Transverse colon (tissue), 4 donors: ENCODE results near the gene PRKCH. TPM values are rescaled to one million over a fixed set of nuclear protein-coding genes. Genes with fewer than 3 reads are reported as not detected.
A peak's percentile ranks its signal among the peaks of the same experiment; 100 is the strongest.

ENCODE experiments used
- DNase-seq: peaks from one replicate; pipeline ENCODE4 v3.0.0-alpha.2; 2019
- H3K27ac ChIP-seq, 4 donors: fragments of 200-600 bp; sonication (generic); 2 replicates each; pipeline ENCODE4 v1.5.1; 2016 to 2018; ENCODE audit warnings: inconsistent platforms in 4 of 4
- H3K27me3 ChIP-seq: fragments of 200-600 bp; sonication (generic); 2 replicates; pipeline ENCODE4 v1.5.1; 2017; ENCODE audit warnings: inconsistent platforms
- H3K36me3 ChIP-seq, 4 donors: fragments of 200-600 bp; sonication (generic); 2 replicates each; pipeline ENCODE4 v1.5.1; 2017 to 2019; ENCODE audit warnings: inconsistent platforms in 4 of 4
- H3K4me1 ChIP-seq, 4 donors: fragments of 200-600 bp; sonication (generic); 2 replicates each; pipeline ENCODE4 v1.5.1; 2017 to 2020; ENCODE audit warnings: inconsistent platforms in 4 of 4
- H3K4me3 ChIP-seq, 4 donors: fragments of 200-600 bp; sonication (generic); 1 replicate in 1 of 4; 2 replicates in 3 of 4; pipeline versions ENCODE4 v1.5.1 to v1.6.1; 2017 to 2019; ENCODE audit warnings: inconsistent platforms in 4 of 4
- H3K9me3 ChIP-seq, 2 donors: fragments of 200-600 bp; sonication (generic); 2 replicates each; pipeline ENCODE4 v1.5.1; 2017 to 2019; ENCODE audit warnings: inconsistent platforms in 2 of 2
- CTCF ChIP-seq, 5 experiments: fragments of 200-600 bp in 3 of 5; fragments of 450-650 bp in 2 of 5; sonication (generic) in 3 of 5; IDR thresholded peaks; 1 replicate in 2 of 5; 2 replicates in 3 of 5; pipeline ENCODE4 v1.5.1; 2016 to 2017; ENCODE audit warnings: antibody characterized with exemption in 5 of 5, inconsistent platforms in 3 of 5, mild to moderate bottlenecking in 2 of 5, moderate library complexity in 1 of 5
- EP300 ChIP-seq: sonication (generic); formaldehyde crosslinking; IDR thresholded peaks from one replicate; pipeline ENCODE4 v1.6.1; 2017; ENCODE audit warnings: antibody characterized with exemption, low read depth
- POLR2A ChIP-seq: fragments of 450-650 bp; IDR thresholded peaks from one replicate; pipeline ENCODE4 v1.6.1; 2016; ENCODE audit warnings: antibody characterized with exemption, mild to moderate bottlenecking, moderate library complexity
- POLR2AphosphoS5 ChIP-seq, 3 donors: sonication (generic); formaldehyde crosslinking; IDR thresholded peaks; one replicate each; pipeline ENCODE4 v1.6.1; 2016; ENCODE audit warnings: antibody characterized with exemption in 3 of 3
- WGBS, 2 donors: methylation state at CpG; one replicate each; pipeline ENCODE4 v1.1.5; 2018; ENCODE audit warnings: low coverage in 1 of 2; 5-methylcytosine and 5-hydroxymethylcytosine counted together
- in situ Hi-C, 4 donors: fragments of 200-750 bp; cut with MboI; loops; one replicate each; pipeline versions ENCODE4 v1.15.0 to v1.15.1; 2017; ENCODE audit warnings: low sequenced_read_pairs in 3 of 4, low pct_ligation_motif_present in 1 of 4, low pct_unique_long_range_greater_than_20kb in 1 of 4
- intact Hi-C: fragments of 100-400 bp; cut with DNase I; formaldehyde crosslinking; loops from one replicate; pipeline ENCODE4 v1.15.1; 2023; ENCODE audit warnings: low total_unique reads
- total RNA-seq, 4 donors: library from RNA; depleted of rRNA; stranded (reverse); fragments of >200 nt; gene quantifications; one replicate each; pipeline ENCODE4 v1.1.0, GENCODE V29; 2016

Gene PRKCH
- total RNA-seq, 4 donors from 2014 or later, result 12.4 to 38.9 (median 27.0) TPM

DNA sequence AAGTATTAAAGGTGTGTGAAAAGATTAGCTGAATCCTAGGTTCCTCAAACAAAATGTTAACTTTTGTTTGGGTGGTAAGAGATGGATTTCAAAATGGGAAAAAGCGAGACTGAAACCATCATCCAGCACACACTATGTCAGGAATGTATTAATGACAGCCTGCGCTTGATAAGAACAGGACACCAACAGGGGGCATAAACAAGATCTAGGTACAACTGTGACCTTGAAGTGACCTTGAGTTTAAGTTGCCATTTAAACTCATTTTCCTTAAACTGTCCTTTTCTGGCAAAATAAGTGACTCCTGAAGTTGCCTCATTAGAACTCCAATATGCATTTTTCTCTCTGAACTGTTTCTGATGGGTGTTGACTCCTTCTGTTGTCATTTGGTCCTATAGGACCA is 17.1 kb downstream of the PRKCH start:
- intact Hi-C loops, result no loop called here
- WGBS, 2 donors, result 67 to 88% methylated on average over 1 to 2 of the region's 2 CpGs

DNA sequence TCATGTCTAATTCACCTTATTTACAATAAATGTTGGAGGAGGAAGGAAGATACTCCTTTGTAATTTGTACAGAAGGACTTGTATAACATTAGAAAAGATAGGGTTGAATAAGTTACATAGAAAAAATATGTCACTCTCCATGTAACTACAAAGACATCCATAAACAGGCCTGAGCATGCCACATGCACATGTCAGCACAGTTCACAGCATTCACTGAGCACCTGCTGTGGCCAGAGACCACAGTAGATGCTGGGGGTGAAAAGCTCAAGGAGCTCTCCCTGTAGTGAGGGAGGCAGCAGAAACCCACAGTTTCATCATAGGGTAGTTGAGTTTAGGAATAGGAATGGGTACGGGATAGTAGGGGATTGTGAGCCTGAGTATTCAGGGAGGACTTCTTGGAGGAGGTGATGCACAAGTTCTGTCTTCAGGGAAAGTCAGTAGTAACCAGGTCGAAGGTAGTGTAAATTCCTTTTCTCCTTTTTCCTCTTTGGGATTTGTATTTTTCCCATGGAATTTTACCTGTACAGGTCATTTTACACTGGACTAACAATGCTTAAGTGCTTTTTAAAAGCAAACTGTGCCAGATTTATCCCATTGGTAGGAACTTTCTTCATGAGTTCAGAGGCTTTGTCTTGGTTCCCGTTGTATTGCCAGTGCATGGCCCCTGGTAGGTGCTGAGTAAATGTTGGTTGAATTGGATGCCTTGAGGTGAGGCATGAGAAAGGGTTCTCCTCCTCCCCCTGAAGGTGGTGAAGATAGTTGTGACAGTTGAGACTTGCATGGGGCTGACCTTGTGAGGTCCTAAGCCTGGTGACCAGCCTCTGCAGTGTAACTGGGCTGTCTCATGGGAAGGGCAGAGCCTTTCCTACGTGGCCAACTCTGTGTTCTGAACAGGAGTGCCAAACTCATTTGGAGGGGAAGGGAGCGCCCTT is 20.2 kb downstream of the PRKCH start:
- DNase-seq, result no peak
- no peaks in the 10 kb centered on the region for H3K4me1 ChIP-seq
- no peaks in the 10 kb centered on the region for H3K36me3 ChIP-seq
- H3K9me3 ChIP-seq, result no peaks in the 10 kb centered on the region
- in situ Hi-C loops (no loop called here), intact Hi-C loops (no loop called here)
- no peaks in the 10 kb centered on the region for H3K27me3 ChIP-seq
- WGBS, 2 donors, result 64 to 93% methylated on average over 3 to 5 of the region's 5 CpGs
- no peak overlapping the region for H3K4me3 ChIP-seq
- H3K27ac ChIP-seq, result peak overlapping the region; percentile 20 to 59 (median 39)
- TF ChIP-seq POLR2AphosphoS5 (IDR thresholded peaks at IDR 0.05) (no peak), CTCF (IDR thresholded peaks at IDR 0.05) (no peak), EP300 (no peak), POLR2A (no peak)

More for the DNA sequence above, 17.1 kb downstream of the PRKCH start:
- Histone ChIP-seq H3K27ac (peak overlapping the region in 1 of 4 donors; percentile 10), H3K4me3 (no peak overlapping the region), H3K27me3 (no peaks in the 10 kb centered on the region), H3K4me1 (no peaks in the 10 kb centered on the region), H3K36me3 (no peaks in the 10 kb centered on the region), H3K9me3 (no peaks in the 10 kb centered on the region)
- in situ Hi-C loops, result no loop called here
- DNase-seq, result no peak
- TF ChIP-seq POLR2A (no peak), CTCF (IDR thresholded peaks at IDR 0.05) (no peak), POLR2AphosphoS5 (IDR thresholded peaks at IDR 0.05) (no peak), EP300 (no peak)

GRCh38 chr14:61342486-61342885 is 21.1 kb downstream of the PRKCH start:
- Histone ChIP-seq H3K27me3 (no peaks in the 10 kb centered on the region), H3K4me3 (no peak overlapping the region), H3K36me3 (no peaks in the 10 kb centered on the region), H3K27ac (peak overlapping the region; percentile 49 to 74 (median 63)), H3K9me3 (no peaks in the 10 kb centered on the region), H3K4me1 (no peaks in the 10 kb centered on the region)
- no peak for TF ChIP-seq POLR2A
- TF ChIP-seq POLR2AphosphoS5 (IDR thresholded peaks at IDR 0.05), result no peak
- no peak for TF ChIP-seq CTCF (IDR thresholded peaks at IDR 0.05)
- no peak for TF ChIP-seq EP300
- in situ Hi-C loops, result no loop called here
- DNase-seq, result peak; percentile 40
- WGBS, 2 donors, result 70 to 78% methylated on average over 3 to 5 of the region's 5 CpGs
- intact Hi-C loops, result no loop called here

DNA sequence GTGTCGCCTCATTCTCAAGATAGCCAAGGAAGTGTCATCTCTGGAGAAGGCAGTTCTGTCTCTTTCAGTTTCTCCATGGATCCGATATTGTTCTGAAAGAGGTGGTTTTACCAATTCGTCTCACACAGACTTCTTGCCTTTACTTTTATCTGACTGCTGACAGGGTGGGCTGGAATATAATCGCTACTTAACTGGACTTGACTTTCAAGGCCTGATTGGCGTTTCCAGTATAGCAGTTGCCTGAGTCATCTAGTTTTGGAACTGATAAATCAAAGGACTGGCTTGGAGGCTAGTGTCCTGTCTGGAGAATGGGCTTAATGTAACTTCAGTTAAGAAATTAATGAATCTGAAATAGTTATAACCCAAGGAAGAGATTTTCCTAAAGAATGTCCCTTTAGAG is 21.6 kb downstream of the PRKCH start:
- intact Hi-C loops (no loop called here), in situ Hi-C loops (no loop called here)
- no peak for DNase-seq
- Histone ChIP-seq H3K27ac (peak overlapping the region; percentile 49 to 74 (median 63)), H3K9me3 (no peaks in the 10 kb centered on the region), H3K27me3 (no peaks in the 10 kb centered on the region), H3K36me3 (no peaks in the 10 kb centered on the region), H3K4me1 (no peaks in the 10 kb centered on the region), H3K4me3 (no peak overlapping the region)
- WGBS, 2 donors, result 71 to 89% methylated on average over 3 to 5 of the region's 5 CpGs
- TF ChIP-seq POLR2A, result no peak
- no peak for TF ChIP-seq CTCF (IDR thresholded peaks at IDR 0.05)
- TF ChIP-seq POLR2AphosphoS5 (IDR thresholded peaks at IDR 0.05), result no peak
- no peak for TF ChIP-seq EP300
